ENCODE results near the gene SEMA7A. TPM values are rescaled to one million over a fixed set of nuclear protein-coding genes. Genes with fewer than 3 reads are reported as not detected.

SEMA7A gene
- total and polyA plus RNA-seq, 2 of the 4 experiments (the other 2 are of a cell fraction) = 30.5 to 87.3 TPM

- Histone ChIP-seq H3K56ac (ENCODE audit: extremely low read depth, insufficient read depth, low read length) (no peak overlapping the region), H4K91ac (ENCODE audit: insufficient read depth, low read depth, low read length) (no peak overlapping the region), H3K4me1 (ENCODE audit: control insufficient read depth, insufficient read depth, low read length) (peaks cover 12% of the 10 kb centered on the region), H3K9me3 (ENCODE audit: control insufficient read depth, insufficient read depth, low read length) (no peaks in the 10 kb centered on the region), H2BK5ac (ENCODE audit: low read depth, low read length, poor library complexity, severe bottlenecking) (peak overlapping the region; percentile 7), H2AK5ac (ENCODE audit: low read depth, low read length) (0 out of 2 replicates have a peak overlapping the region, but pooled peaks have one; percentile 48), H4K8ac (ENCODE audit: low read depth in 2 of 2, low read length in 2 of 2) (no peak overlapping the region), H3K27me3 (ENCODE audit: control insufficient read depth, insufficient read depth, low read length) (no peaks in the 10 kb centered on the region), H3K36me3 (ENCODE audit: control insufficient read depth, insufficient read depth, low read length) (no peaks in the 10 kb centered on the region), H4K5ac (ENCODE audit: low read depth, low read length) (no peak overlapping the region), H3K18ac (ENCODE audit: low read depth, low read length) (no peak overlapping the region), H2AFZ (replicated peaks; ENCODE audit: low read length, poor library complexity) (peak overlapping the region; percentile 33), H3K4ac (ENCODE audit: low read depth, low read length) (no peak overlapping the region), H3K79me1 (ENCODE audit: low read depth in 1 of 2, low read length in 2 of 2) (peaks cover 0 to 5% of the 10 kb centered on the region in 2 experiments; a peak in 1 of 4 replicates), H3K9ac (ENCODE audit: low read depth, low read length) (no peak overlapping the region), H3K4me2 (ENCODE audit: low read depth, low read length) (no peak overlapping the region), H2BK20ac (ENCODE audit: low read depth, low read length) (no peak overlapping the region), H3K4me3 (ENCODE audit: insufficient read depth, low read depth, low read length) (no peak overlapping the region), H2BK120ac (ENCODE audit: low read depth, low read length) (no peak overlapping the region), H3K27ac (ENCODE audit: insufficient read depth, low read length) (no peak overlapping the region), H3K14ac (replicated peaks; ENCODE audit: low read depth, low read length) (no peak overlapping the region), H4K20me1 (ENCODE audit: insufficient read depth, low read length) (no peaks in the 10 kb centered on the region), H2AK9ac (replicated peaks; ENCODE audit: low read depth, low read length, poor library complexity) (peak overlapping the region; percentile 79), H2BK15ac (ENCODE audit: low read depth, low read length) (no peak overlapping the region), H3K23ac (ENCODE audit: low read depth, low read length) (no peak overlapping the region; the same call in 1 of the 2 replicates), H3K9me1 (ENCODE audit: insufficient read depth, low read length) (peaks cover 22% of the 10 kb centered on the region)
- ATAC-seq (ENCODE audit: low read depth) = no peak
- ChIA-PET CTCF (no interaction called here), POLR2A (ENCODE audit: unreplicated experiment) (no interaction called here)
- in situ Hi-C loops (cut with MboI; ENCODE audit: low sequenced_read_pairs) = no loop called here
- no peak for TF ChIP-seq CHD1 (IDR thresholded peaks at IDR 0.05; ENCODE audit: low read depth, low read length)
- TF ChIP-seq, protein P1, sequence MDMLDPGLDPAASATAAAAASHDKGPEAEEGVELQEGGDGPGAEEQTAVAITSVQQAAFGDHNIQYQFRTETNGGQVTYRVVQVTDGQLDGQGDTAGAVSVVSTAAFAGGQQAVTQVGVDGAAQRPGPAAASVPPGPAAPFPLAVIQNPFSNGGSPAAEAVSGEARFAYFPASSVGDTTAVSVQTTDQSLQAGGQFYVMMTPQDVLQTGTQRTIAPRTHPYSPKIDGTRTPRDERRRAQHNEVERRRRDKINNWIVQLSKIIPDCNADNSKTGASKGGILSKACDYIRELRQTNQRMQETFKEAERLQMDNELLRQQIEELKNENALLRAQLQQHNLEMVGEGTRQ (IDR thresholded peaks at IDR 0.05; ENCODE audit: low read depth, low read length) = no peak
- no peak for TF ChIP-seq NFE2L2 (IDR thresholded peaks at IDR 0.05; ENCODE audit: low read depth, low read length)
- no peak for TF ChIP-seq CEBPB (IDR thresholded peaks at IDR 0.05; ENCODE audit: low read depth, low read length)
- TF ChIP-seq FOS (IDR thresholded peaks at IDR 0.05; ENCODE audit: low read depth, low read length) = no peak
- TF ChIP-seq RFX5 (IDR thresholded peaks at IDR 0.05; ENCODE audit: low read depth, low read length) = no peak
- no TSS peak for BruUV-seq (replicated peaks)
- dilution Hi-C loops (cut with HindIII; ENCODE audit: low sequenced_read_pairs, unreplicated experiment) = no loop called here
- intact Hi-C loops (cut with micrococcal nuclease) = no loop called here
- WGBS, 2 experiments (ENCODE audit: extremely low coverage in 2 of 2, insufficient read length in 1 of 2) = no CpG with 5 or more reads among the region's 10 CpGs
- no peak for DNase-seq
These were observed 46.0 kb downstream of the SEMA7A start for GRCh38 chr15:74387621-74388362.
